ENCODE data around the gene FBXL12.

DNA sequence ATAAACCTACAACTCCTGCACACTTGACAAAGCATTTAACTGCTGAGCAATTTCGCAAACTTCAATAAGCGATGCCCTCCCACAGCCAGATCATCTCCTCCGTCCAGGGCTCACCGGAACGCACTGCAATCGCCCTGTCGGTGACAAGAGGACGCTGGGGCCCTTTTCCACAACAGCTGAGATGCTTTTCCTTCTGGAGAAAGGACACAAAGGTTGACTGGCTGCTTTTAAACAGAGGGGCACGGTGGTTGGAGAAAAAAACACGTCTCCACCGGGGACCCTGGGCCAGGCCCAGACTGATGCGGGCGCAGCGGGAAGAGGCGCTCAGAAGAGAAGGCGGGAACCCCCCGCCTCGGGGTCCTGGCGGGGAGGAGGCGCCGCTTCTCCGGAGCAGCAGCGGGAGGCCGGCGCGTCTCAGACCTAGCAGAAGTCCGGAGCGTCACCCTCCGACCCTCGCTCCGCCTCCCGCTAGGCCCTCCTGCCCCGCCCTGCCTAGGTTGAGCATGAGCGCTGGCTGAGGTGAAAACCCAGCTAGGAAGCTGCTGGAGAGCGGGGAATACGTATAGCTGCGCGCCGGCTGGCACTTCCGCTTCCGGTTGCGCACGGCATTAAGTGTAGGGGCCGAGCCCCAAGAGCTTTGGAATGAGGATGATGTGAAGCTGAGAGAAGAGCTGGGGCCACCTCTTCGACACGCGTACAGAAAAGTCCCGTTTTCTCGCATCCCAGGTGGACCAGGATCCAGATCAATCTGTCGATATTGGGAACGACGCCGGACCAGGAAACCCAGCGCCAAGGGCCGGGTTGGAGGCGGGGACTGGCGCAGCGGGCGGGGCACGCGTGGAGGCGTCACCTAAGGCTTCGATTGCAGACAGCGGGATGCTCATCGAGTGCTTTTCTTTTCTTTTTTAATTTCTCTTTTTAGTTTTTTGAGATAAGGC, 50.4 kb downstream of the FBXL12 start, which contains the start of gene ZNF846:
- no peak for TF ChIP-seq RAD21 (IDR thresholded peaks at IDR 0.05; ENCODE audit: low read depth)
- TF ChIP-seq TAF1 (IDR thresholded peaks at IDR 0.05; ENCODE audit: low read depth): peak; percentile 62
- peak; percentile 55; the same call in 1 of the 2 replicates for TF ChIP-seq YY1 (IDR thresholded peaks at IDR 0.05; ENCODE audit: low read depth)
- no peak for TF ChIP-seq CEBPB (IDR thresholded peaks at IDR 0.05)
- TF ChIP-seq EP300 (IDR thresholded peaks at IDR 0.05; ENCODE audit: borderline replicate concordance): peak; percentile 29; the same call in 1 of the 2 replicates
- TF ChIP-seq USF1 (IDR thresholded peaks at IDR 0.05): no peak
- TF ChIP-seq, protein P1, sequence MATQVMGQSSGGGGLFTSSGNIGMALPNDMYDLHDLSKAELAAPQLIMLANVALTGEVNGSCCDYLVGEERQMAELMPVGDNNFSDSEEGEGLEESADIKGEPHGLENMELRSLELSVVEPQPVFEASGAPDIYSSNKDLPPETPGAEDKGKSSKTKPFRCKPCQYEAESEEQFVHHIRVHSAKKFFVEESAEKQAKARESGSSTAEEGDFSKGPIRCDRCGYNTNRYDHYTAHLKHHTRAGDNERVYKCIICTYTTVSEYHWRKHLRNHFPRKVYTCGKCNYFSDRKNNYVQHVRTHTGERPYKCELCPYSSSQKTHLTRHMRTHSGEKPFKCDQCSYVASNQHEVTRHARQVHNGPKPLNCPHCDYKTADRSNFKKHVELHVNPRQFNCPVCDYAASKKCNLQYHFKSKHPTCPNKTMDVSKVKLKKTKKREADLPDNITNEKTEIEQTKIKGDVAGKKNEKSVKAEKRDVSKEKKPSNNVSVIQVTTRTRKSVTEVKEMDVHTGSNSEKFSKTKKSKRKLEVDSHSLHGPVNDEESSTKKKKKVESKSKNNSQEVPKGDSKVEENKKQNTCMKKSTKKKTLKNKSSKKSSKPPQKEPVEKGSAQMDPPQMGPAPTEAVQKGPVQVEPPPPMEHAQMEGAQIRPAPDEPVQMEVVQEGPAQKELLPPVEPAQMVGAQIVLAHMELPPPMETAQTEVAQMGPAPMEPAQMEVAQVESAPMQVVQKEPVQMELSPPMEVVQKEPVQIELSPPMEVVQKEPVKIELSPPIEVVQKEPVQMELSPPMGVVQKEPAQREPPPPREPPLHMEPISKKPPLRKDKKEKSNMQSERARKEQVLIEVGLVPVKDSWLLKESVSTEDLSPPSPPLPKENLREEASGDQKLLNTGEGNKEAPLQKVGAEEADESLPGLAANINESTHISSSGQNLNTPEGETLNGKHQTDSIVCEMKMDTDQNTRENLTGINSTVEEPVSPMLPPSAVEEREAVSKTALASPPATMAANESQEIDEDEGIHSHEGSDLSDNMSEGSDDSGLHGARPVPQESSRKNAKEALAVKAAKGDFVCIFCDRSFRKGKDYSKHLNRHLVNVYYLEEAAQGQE (IDR thresholded peaks at IDR 0.05; ENCODE audit: low read depth): no peak
- peak; percentile 91 for TF ChIP-seq MAX (IDR thresholded peaks at IDR 0.05)
- no peak for TF ChIP-seq NFIC (IDR thresholded peaks at IDR 0.05)
- peak; percentile 66 for TF ChIP-seq TCF12 (IDR thresholded peaks at IDR 0.05; ENCODE audit: low read depth)

Data from Ishikawa (cell line).